Measurements from ENCODE around the gene SLX4.

SLX4 gene

DNA sequence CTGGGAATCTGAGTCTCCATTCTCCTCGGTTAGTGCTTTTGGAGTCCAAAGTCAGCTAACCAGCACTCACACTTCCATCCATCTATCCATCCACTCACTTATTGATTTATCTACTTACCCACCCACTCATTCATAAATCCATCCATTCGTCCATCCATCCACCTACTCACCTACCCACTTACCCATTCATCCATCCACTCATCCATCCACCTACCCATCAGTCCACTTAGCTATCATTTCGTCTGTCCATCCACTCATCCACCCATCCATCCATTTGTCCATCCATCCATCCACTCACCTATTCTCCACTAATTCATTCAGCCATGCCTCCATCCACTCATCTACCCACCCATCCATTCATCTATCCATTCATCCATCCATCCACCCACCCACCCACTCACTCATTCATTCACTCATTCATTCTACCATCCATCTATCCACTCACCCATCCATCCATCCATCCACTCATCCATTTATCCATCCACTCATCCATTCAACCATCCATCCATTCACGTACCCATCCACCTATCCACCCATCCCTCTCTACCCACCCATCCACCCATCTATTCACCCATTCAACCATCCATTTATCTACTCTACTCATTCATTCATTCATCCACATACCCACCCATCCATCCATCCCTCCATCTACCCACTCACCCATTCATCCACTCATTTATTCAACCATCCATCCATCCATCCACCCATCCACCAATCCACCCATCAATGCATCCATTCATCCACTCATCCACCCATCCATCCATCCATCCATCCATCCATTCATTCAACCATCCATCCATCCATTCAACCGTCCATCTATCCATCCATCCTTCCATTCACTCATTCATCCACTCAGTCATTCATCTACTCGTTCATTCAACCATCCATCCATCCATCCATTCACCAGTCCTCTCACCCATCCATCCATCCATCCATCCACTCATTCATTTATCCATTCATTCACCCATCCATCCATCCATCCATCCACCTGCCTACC lies 60.3 kb downstream of the SLX4 start:
- ChIA-PET POLR2A (no interaction called here), CTCF (no interaction called here)
- no peak overlapping the region for H3K4me3 ChIP-seq (ENCODE audit: low read depth, low read length)
- no peak for DNase-seq (ENCODE audit: low read depth, low spot score)
- TF ChIP-seq, protein P1, sequence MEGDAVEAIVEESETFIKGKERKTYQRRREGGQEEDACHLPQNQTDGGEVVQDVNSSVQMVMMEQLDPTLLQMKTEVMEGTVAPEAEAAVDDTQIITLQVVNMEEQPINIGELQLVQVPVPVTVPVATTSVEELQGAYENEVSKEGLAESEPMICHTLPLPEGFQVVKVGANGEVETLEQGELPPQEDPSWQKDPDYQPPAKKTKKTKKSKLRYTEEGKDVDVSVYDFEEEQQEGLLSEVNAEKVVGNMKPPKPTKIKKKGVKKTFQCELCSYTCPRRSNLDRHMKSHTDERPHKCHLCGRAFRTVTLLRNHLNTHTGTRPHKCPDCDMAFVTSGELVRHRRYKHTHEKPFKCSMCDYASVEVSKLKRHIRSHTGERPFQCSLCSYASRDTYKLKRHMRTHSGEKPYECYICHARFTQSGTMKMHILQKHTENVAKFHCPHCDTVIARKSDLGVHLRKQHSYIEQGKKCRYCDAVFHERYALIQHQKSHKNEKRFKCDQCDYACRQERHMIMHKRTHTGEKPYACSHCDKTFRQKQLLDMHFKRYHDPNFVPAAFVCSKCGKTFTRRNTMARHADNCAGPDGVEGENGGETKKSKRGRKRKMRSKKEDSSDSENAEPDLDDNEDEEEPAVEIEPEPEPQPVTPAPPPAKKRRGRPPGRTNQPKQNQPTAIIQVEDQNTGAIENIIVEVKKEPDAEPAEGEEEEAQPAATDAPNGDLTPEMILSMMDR (IDR thresholded peaks at IDR 0.05; ENCODE audit: insufficient read depth, low read length, missing control alignments) = no peak

DNA sequence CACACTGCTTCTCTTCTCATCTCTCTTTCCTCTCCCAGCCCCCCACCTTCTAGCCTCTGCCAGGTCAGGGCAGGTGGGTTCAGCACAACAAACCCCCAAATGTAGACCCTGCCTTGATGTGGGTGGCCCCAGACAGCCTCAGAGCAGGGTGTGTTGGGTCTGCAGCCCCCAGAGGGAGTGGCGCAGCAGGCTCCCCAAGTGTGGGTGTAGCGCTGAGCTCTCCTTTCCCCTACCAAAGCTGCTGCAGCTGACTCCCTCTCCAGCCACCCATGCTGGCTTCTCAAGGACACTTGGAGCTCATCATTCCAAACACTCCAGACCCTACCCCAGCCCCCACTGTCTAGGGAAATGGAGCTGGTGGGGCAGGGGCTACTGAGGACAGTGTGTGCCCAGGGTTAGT lies 61.5 kb downstream of the SLX4 start:
- TF ChIP-seq, protein P1 (IDR thresholded peaks at IDR 0.05; ENCODE audit: insufficient read depth, low read length, missing control alignments) = no peak
- POLR2A ChIA-PET = no interaction called here
- DNase-seq (ENCODE audit: low read depth, low spot score) = no peak

DNA sequence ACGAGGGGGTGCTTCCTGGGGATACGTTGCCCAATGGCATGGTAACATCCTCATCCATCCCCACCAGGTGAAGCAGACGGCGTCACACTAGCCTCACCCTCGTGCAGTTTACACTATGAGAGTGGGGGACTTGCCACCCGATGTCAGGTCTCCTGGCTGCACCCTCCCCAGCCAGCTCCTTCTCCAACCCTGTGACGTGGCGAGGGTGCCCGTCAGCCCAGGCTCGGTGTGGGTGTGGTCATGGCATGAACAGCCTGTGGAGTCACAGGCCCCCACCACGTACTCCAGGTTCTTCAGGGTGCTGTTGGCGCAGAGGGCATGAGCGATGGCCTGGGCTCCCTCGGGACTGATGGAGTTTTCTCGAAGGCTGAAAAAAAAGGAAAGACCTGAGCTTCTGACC lies 62.5 kb downstream of the SLX4 start:
- ChIA-PET POLR2A (interaction anchor here (0.6 kb wide), 1 partner anchor 36 kb away, joined by 4 read pairs; no protein-coding TSS in a partner anchor), CTCF (no interaction called here)
- no peak overlapping the region for H3K4me3 ChIP-seq (ENCODE audit: low read depth, low read length)
- no peak for DNase-seq (ENCODE audit: low read depth, low spot score)
- TF ChIP-seq, protein P1 (IDR thresholded peaks at IDR 0.05; ENCODE audit: insufficient read depth, low read length, missing control alignments) = no peak

More for the DNA sequence above, 61.5 kb downstream of the SLX4 start:
- CTCF ChIA-PET = no interaction called here
- H3K4me3 ChIP-seq (ENCODE audit: low read depth, low read length) = no peak overlapping the region

DNA sequence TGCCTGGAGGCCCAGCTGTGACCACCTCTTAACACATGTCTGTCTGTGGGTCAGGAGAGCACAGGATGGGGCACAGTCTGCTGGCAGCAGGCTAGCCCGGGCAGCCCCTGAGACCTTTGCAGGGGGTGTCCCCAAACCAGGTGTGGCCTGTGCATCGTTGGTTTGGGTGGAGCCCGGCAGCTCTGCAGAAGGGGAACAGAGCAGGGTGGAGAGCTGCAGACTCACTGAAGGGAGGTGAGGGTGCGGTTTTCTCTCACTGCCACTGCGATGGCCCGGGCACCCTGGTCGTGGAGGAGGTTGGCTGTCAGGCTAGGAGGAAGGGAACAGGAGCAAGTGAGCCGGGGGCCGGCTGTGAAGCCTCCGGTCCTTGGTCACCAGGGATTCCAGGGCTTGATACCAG lies 63.0 kb downstream of the SLX4 start:
- TF ChIP-seq, protein P1 (IDR thresholded peaks at IDR 0.05; ENCODE audit: insufficient read depth, low read length, missing control alignments) = no peak
- no peak overlapping the region for H3K4me3 ChIP-seq (ENCODE audit: low read depth, low read length)
- CTCF ChIA-PET = no interaction called here
- POLR2A ChIA-PET = interaction anchor here (0.6 kb wide), 1 partner anchor 36 kb away, joined by 4 read pairs; no protein-coding TSS in a partner anchor
- no peak for DNase-seq (ENCODE audit: low read depth, low spot score)

DNA sequence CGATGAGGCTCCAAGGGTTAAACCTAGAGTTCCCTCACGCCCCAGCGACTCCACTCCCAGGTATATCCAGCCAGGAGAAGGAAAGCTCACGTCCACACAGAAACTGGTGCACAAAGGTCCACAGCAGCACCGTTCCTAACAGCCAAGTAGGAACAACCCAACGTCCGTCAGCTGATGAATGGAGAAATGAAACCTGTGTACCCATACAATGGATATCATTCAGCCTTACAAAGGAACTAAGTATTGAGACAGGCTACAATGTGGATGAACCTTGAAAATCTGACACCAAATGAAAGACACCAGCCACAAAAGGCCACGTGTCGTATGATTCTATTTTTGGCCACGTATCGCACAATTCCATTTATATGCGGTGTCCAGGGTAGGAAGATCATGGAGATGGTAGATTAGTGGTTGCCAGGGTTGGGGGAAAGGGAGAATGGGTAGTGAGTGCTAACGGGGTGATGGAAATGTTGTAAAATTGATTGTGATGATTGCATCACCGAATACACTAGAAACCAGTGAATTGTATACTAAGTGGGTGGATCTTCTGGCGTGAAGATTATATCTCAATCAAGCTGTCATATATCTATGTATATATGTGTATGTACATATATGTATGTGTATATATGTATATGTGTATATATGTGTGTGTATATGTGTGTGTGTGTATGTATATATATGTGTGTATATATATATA lies 64.3 kb downstream of the SLX4 start:
- H3K4me3 ChIP-seq (ENCODE audit: low read depth, low read length) = no peak overlapping the region
- TF ChIP-seq, protein P1 (IDR thresholded peaks at IDR 0.05; ENCODE audit: insufficient read depth, low read length, missing control alignments) = no peak
- POLR2A ChIA-PET = no interaction called here
- CTCF ChIA-PET = no interaction called here
- DNase-seq (ENCODE audit: low read depth, low spot score) = no peak

Data from AG04449 (cell line).